Stimulated activated CD8-positive, alpha-beta memory T cell treated with anti-CD3 and anti-CD28 coated beads, Interleukin-4, amount 100 ng/mL, for 48 hours (primary cell): ENCODE results near the gene MAPK10.
"Not testable (repeated sequence)": the region's sequence is repeated elsewhere in the genome, so short reads cannot be mapped to it uniquely, and the experiment has no call there.

ENCODE experiments used
- DNase-seq: peaks from one replicate; pipeline ENCODE4 v3.0.0-alpha.2; 2020

Gene MAPK10

GRCh38 chr4:86100539-86101215 lies 259.2 kb downstream of the MAPK10 start:
- DNase-seq: no peak

- DNase-seq: no peak
Observed at GRCh38 chr4:86099348-86099747, 260.5 kb downstream of the MAPK10 start.

- DNase-seq: no peak
Observed at GRCh38 chr4:86098691-86099090, 261.2 kb downstream of the MAPK10 start.

GRCh38 chr4:86096373-86096772 lies 263.5 kb downstream of the MAPK10 start:
- DNase-seq: no peak

- DNase-seq: no peak
Observed at GRCh38 chr4:86092684-86093083, 267.2 kb downstream of the MAPK10 start.

- DNase-seq: no peak
Observed at GRCh38 chr4:86091201-86091600, 268.7 kb downstream of the MAPK10 start.

- DNase-seq: no peak
Observed at GRCh38 chr4:86089781-86090323, 270.0 kb downstream of the MAPK10 start.

GRCh38 chr4:86089053-86089452 lies 270.8 kb downstream of the MAPK10 start:
- no peak for DNase-seq

- not testable (repeated sequence) for DNase-seq
Observed at GRCh38 chr4:86075796-86076195, 284.1 kb downstream of the MAPK10 start.

GRCh38 chr4:86060341-86060740 lies 299.5 kb downstream of the MAPK10 start:
- DNase-seq: no peak

GRCh38 chr4:86058621-86059020 lies 301.2 kb downstream of the MAPK10 start:
- no peak for DNase-seq

GRCh38 chr4:86055898-86056297 lies 304.0 kb downstream of the MAPK10 start:
- no peak for DNase-seq

GRCh38 chr4:86054286-86055032 lies 305.4 kb downstream of the MAPK10 start:
- no peak for DNase-seq

- no peak for DNase-seq
Observed at GRCh38 chr4:86050496-86050895, 309.4 kb downstream of the MAPK10 start.

GRCh38 chr4:86048426-86048825 lies 311.4 kb downstream of the MAPK10 start:
- no peak for DNase-seq

- DNase-seq: no peak
Observed at GRCh38 chr4:86044593-86044985, 315.3 kb downstream of the MAPK10 start.

- DNase-seq: no peak
Observed at GRCh38 chr4:86043755-86044592, 315.9 kb downstream of the MAPK10 start.

GRCh38 chr4:86038037-86038436 lies 321.8 kb downstream of the MAPK10 start:
- DNase-seq: no peak

- no peak for DNase-seq
Observed at GRCh38 chr4:86036736-86037135, 323.1 kb downstream of the MAPK10 start.

GRCh38 chr4:86035688-86036087 lies 324.2 kb downstream of the MAPK10 start:
- DNase-seq: no peak

- no peak for DNase-seq
Observed at GRCh38 chr4:86034616-86035015, 325.2 kb downstream of the MAPK10 start.

GRCh38 chr4:86033171-86033570 lies 326.7 kb downstream of the MAPK10 start:
- DNase-seq: no peak

GRCh38 chr4:86032476-86033022 lies 327.3 kb downstream of the MAPK10 start:
- DNase-seq: no peak
